Measurements from ENCODE around the gene PLEKHG3. TPM values are rescaled to one million over a fixed set of nuclear protein-coding genes. Genes with fewer than 3 reads are reported as not detected.

Gene PLEKHG3
- polyA plus RNA-seq, 3 donors: 6.3 to 21.6 (median 13.0) TPM

DNA sequence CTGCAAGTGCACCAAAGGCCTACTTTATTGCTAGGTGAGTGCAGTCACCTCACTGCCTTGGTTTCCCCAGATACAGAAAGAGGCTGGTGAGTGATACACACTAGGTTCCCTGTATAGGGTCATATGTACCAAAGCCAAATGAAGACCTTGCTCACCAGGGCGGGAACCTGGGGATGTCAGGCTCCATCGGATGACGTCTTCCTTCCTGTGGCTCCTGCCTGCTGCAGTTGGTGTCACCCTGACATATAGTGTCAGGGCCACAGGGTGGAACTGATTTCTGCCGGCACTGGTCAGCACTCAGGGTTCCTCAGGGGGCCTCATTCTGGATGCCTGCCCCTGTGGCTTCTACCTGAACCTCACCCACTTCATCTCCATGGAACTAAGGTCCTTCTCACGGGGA lies 43.1 kb downstream of the PLEKHG3 start:
- intact Hi-C loops (cut with micrococcal nuclease): no loop called here
- Mint-ChIP-seq H3K4me3 (no peak overlapping the region), H3K4me1 (peaks cover 2% of the 10 kb centered on the region), H3K27ac (no peak overlapping the region), H3K36me3 (peaks cover 39 to 65% of the 10 kb centered on the region in 2 donors), H3K27me3 (ENCODE audit: low read depth in 3 of 3) (peaks cover 0 to 3% (median 2%) of the 10 kb centered on the region in 3 donors), H3K9me3 (peaks cover 0 to 5% (median 0%) of the 10 kb centered on the region in 7 donors)
- H2AFZ ChIP-seq (ENCODE audit: insufficient read depth, low read depth, low read length, poor library complexity, severe bottlenecking): no peak overlapping the region
- H4K20me1 ChIP-seq (ENCODE audit: insufficient read depth, low read length): peaks cover 3% of the 10 kb centered on the region
- peaks cover 24 to 39% of the 10 kb centered on the region in 2 donors for H3K36me3 ChIP-seq (replicated peaks in 1 of 2; ENCODE audit: control insufficient read depth in 1 of 2, insufficient read depth in 2 of 2, low read length in 2 of 2)
- TF ChIP-seq CTCF (IDR thresholded peaks at IDR 0.05): no peak
- H3K79me2 ChIP-seq (ENCODE audit: insufficient read depth, low read length): no peaks in the 10 kb centered on the region
- no peaks in the 10 kb centered on the region for H3K27me3 ChIP-seq (ENCODE audit: control insufficient read depth in 2 of 2, insufficient read depth in 2 of 2, low read length in 2 of 2)
- H3K27ac ChIP-seq (ENCODE audit: low read depth in 1 of 2, low read length in 2 of 2): no peak overlapping the region
- DNase-seq: no peak
- no peaks in the 10 kb centered on the region for H3K9me3 ChIP-seq (replicated peaks in 1 of 2; ENCODE audit: control insufficient read depth in 1 of 2, insufficient read depth in 1 of 2, low read length in 2 of 2)
- no peak overlapping the region for H3K4me2 ChIP-seq (replicated peaks; ENCODE audit: extremely low read depth, low read length, poor library complexity, severe bottlenecking)
- no peak overlapping the region for H3K4me3 ChIP-seq (replicated peaks in 1 of 3; ENCODE audit: low read depth in 2 of 3, low read length in 3 of 3)
- WGBS (ENCODE audit: insufficient coverage): 77% methylated on average over 4 of the region's 5 CpGs
- H3K4me1 ChIP-seq (ENCODE audit: control insufficient read depth in 1 of 2, insufficient read depth in 2 of 2, low read length in 2 of 2): no peaks in the 10 kb centered on the region
- no peak overlapping the region for H3K9ac ChIP-seq (ENCODE audit: insufficient read depth, low read length, poor library complexity, severe bottlenecking)

- H3K4me2 ChIP-seq (replicated peaks; ENCODE audit: extremely low read depth, low read length, poor library complexity, severe bottlenecking): no peak overlapping the region
- no peak overlapping the region for H3K4me3 ChIP-seq (replicated peaks in 1 of 3; ENCODE audit: low read depth in 2 of 3, low read length in 3 of 3)
- H3K27me3 ChIP-seq (ENCODE audit: control insufficient read depth in 2 of 2, insufficient read depth in 2 of 2, low read length in 2 of 2): no peaks in the 10 kb centered on the region
- WGBS (ENCODE audit: insufficient coverage): 84% methylated on average over 3 of the region's 6 CpGs
- H3K27ac Mint-ChIP-seq: peak overlapping the region in 1 of 7 donors; percentile 58
- no peak for DNase-seq
- H3K4me1 ChIP-seq (ENCODE audit: control insufficient read depth in 1 of 2, insufficient read depth in 2 of 2, low read length in 2 of 2): no peaks in the 10 kb centered on the region
- peaks cover 2% of the 10 kb centered on the region for H3K4me1 Mint-ChIP-seq
- peaks cover 13 to 27% of the 10 kb centered on the region in 2 donors for H3K36me3 ChIP-seq (replicated peaks in 1 of 2; ENCODE audit: control insufficient read depth in 1 of 2, insufficient read depth in 2 of 2, low read length in 2 of 2)
- TF ChIP-seq CTCF (IDR thresholded peaks at IDR 0.05): no peak
- peaks cover 31 to 55% of the 10 kb centered on the region in 2 donors for H3K36me3 Mint-ChIP-seq
- peaks cover 0 to 3% (median 2%) of the 10 kb centered on the region in 3 donors for H3K27me3 Mint-ChIP-seq (ENCODE audit: low read depth in 3 of 3)
- H3K4me3 Mint-ChIP-seq: no peak overlapping the region
- H3K9me3 Mint-ChIP-seq: peaks cover 0 to 5% (median 0%) of the 10 kb centered on the region in 7 donors
- no peak overlapping the region for H3K9ac ChIP-seq (ENCODE audit: insufficient read depth, low read length, poor library complexity, severe bottlenecking)
- H3K27ac ChIP-seq (ENCODE audit: low read depth in 1 of 2, low read length in 2 of 2): no peak overlapping the region
- no peak overlapping the region for H2AFZ ChIP-seq (ENCODE audit: insufficient read depth, low read depth, low read length, poor library complexity, severe bottlenecking)
- H3K9me3 ChIP-seq (replicated peaks in 1 of 2; ENCODE audit: control insufficient read depth in 1 of 2, insufficient read depth in 1 of 2, low read length in 2 of 2): no peaks in the 10 kb centered on the region
- H3K79me2 ChIP-seq (ENCODE audit: insufficient read depth, low read length): no peaks in the 10 kb centered on the region
- peaks cover 3% of the 10 kb centered on the region for H4K20me1 ChIP-seq (ENCODE audit: insufficient read depth, low read length)
- intact Hi-C loops (cut with micrococcal nuclease): no loop called here
These were observed 44.3 kb downstream of the PLEKHG3 start for GRCh38 chr14:64748521-64748920.

Data from CD14-positive monocyte (primary cell).